Thyroid gland (tissue), 4 donors: Measurements from ENCODE around the gene PITPNC1. TPM values are rescaled to one million over a fixed set of nuclear protein-coding genes. Genes with fewer than 3 reads are reported as not detected.
A peak's percentile ranks its signal among the peaks of the same experiment; 100 is the strongest.
"Not testable (repeated sequence)": the region's sequence is repeated elsewhere in the genome, so short reads cannot be mapped to it uniquely, and the experiment has no call there.

Experiments used
- DNase-seq, 2 donors: peaks; one replicate each; pipeline ENCODE4 v3.0.0-alpha.2; 2019
- H3K27ac ChIP-seq, 3 donors: fragments of 200-600 bp; sonication (generic); 1 replicate in 2 of 3; 2 replicates in 1 of 3; pipeline ENCODE4 v1.5.1; 2016 to 2019; ENCODE audit warnings: mild to moderate bottlenecking in 1 of 3, moderate library complexity in 1 of 3
- H3K27me3 ChIP-seq: fragments of 200-600 bp; sonication (generic); one replicate; pipeline ENCODE4 v1.5.1; 2019
- H3K36me3 ChIP-seq, 2 donors: fragments of 200-600 bp; sonication (generic); one replicate each; pipeline ENCODE4 v1.5.1; 2016 to 2019
- H3K4me1 ChIP-seq, 2 donors: fragments of 200-600 bp; sonication (generic); one replicate each; pipeline ENCODE4 v1.5.1; 2017 to 2019
- H3K4me3 ChIP-seq, 3 donors: fragments of 200-600 bp; sonication (generic); replicated peaks in 1 of 3; 1 replicate in 2 of 3; 2 replicates in 1 of 3; pipeline ENCODE4 v1.5.1; 2016; ENCODE audit warnings: mild to moderate bottlenecking in 1 of 3
- H3K9me3 ChIP-seq: fragments of 200-600 bp; sonication (generic); one replicate; pipeline ENCODE4 v1.5.1; 2017
- POLR2A ChIP-seq, 2 donors: fragments of 450-650 bp; IDR thresholded peaks; one replicate each; pipeline ENCODE4 v1.6.1; 2017; ENCODE audit warnings: antibody characterized with exemption in 2 of 2, mild to moderate bottlenecking in 2 of 2, moderate library complexity in 1 of 2
- WGBS, 2 donors: methylation state at CpG; one replicate each; pipeline ENCODE4 v1.1.5; 2017; 5-methylcytosine and 5-hydroxymethylcytosine counted together
- intact Hi-C: fragments of 100-400 bp; cut with DNase I; formaldehyde crosslinking; loops from one replicate; pipeline ENCODE4 v1.15.1; 2023
- total RNA-seq, 4 donors: library from RNA; depleted of rRNA; stranded (reverse); fragments of >200 nt; gene quantifications; one replicate each; pipeline ENCODE4 v1.2.3, GENCODE V29; 2016
- TF ChIP-seq, protein P1 (sequence below), 6 experiments: fragments of 200-600 bp in 3 of 6; fragments of 450-650 bp in 3 of 6; sonication (generic) in 3 of 6; IDR thresholded peaks; one replicate each; pipeline ENCODE4 v1.5.1; 2016 to 2019; ENCODE audit warnings: antibody characterized with exemption in 6 of 6, mild to moderate bottlenecking in 2 of 6, inconsistent platforms in 1 of 6, moderate library complexity in 1 of 6

The PITPNC1 gene
- total RNA-seq, 4 donors from 2014 or later: 3.6 to 14.2 (median 7.3) TPM

DNA sequence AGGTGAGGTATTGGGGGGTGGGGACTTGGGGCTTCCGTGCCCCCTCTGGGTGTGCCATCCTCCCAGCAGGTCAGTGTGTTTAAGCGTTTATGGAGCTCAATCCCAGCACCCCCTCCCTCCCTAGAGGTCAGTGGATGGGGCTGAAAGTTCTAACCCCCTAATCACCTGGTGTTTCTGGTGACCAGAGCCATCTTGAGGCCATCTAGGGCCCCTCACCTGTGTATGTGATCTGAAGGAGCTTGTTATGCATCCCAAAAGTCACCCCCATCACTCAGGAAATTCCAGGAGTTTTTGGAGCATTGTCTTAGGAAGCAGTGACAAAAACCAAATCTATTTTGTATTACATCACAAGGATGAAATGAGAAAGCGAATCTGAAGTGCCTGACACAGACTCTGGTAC is 272.8 kb downstream of the PITPNC1 start:
- 89 to 91% methylated on average over 3 of the region's 3 CpGs for WGBS, 2 donors
- Histone ChIP-seq H3K4me3 (no peak overlapping the region), H3K27ac (peak overlapping the region in 2 of 3 donors; percentile 67 to 70), H3K4me1 (peaks cover 20 to 42% of the 10 kb centered on the region in 2 donors), H3K36me3 (no peaks in the 10 kb centered on the region), H3K27me3 (no peaks in the 10 kb centered on the region), H3K9me3 (no peaks in the 10 kb centered on the region)
- intact Hi-C loops: no loop called here
- DNase-seq: no peak
- no peak for TF ChIP-seq POLR2A (IDR thresholded peaks at IDR 0.05)
- TF ChIP-seq, protein P1, sequence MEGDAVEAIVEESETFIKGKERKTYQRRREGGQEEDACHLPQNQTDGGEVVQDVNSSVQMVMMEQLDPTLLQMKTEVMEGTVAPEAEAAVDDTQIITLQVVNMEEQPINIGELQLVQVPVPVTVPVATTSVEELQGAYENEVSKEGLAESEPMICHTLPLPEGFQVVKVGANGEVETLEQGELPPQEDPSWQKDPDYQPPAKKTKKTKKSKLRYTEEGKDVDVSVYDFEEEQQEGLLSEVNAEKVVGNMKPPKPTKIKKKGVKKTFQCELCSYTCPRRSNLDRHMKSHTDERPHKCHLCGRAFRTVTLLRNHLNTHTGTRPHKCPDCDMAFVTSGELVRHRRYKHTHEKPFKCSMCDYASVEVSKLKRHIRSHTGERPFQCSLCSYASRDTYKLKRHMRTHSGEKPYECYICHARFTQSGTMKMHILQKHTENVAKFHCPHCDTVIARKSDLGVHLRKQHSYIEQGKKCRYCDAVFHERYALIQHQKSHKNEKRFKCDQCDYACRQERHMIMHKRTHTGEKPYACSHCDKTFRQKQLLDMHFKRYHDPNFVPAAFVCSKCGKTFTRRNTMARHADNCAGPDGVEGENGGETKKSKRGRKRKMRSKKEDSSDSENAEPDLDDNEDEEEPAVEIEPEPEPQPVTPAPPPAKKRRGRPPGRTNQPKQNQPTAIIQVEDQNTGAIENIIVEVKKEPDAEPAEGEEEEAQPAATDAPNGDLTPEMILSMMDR (IDR thresholded peaks at IDR 0.05): no peak

DNA sequence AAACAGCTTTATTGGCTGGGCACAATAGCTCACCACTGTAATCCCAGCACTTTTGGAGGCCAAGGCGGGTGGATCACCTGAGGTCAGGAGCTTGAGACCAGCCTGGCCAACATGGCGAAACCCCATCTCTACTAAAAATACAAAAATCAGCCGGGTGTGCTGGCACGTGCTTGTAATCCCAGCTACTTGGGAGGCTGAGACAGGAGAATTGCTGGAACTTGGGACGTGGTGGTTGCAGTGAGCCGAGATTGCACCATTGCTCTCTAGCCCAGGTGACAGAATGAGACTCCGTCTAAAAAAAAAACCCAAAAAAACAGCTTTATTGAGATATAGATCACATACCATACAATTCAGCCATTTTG is 274.1 kb downstream of the PITPNC1 start:
- H3K4me3 ChIP-seq, intact Hi-C loops, H3K27me3 ChIP-seq, H3K36me3 ChIP-seq, H3K9me3 ChIP-seq: not testable (repeated sequence)
- H3K27ac ChIP-seq: peak overlapping the region; percentile 2 to 70 (median 67)
- 47 to 56% methylated on average over 7 of the region's 7 CpGs for WGBS, 2 donors
- DNase-seq: peak; percentile 30 to 47
- peaks cover 20 to 42% of the 10 kb centered on the region in 2 donors for H3K4me1 ChIP-seq

DNA sequence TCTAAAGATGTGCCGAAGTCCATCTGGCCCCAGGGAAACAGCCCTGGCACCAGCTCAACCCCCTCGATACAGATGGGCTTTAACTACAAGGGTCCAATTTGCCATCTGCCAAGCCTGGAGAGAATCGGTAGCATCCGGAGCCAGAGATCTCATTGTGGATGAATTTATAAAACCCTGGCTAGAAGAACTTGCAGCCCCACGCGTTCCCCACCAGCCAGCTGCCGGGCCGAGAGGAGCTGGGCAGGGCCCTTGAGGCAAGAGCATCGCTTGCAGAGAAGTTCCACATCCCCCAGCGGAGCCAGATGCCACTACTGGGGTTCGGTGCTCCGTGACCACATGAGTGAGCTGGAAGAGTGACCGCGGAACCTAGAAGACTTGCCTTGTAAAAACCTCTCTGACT is 275.4 kb downstream of the PITPNC1 start:
- H3K9me3 ChIP-seq: no peaks in the 10 kb centered on the region
- no peak for DNase-seq
- intact Hi-C loops: no loop called here
- H3K36me3 ChIP-seq: no peaks in the 10 kb centered on the region
- TF ChIP-seq POLR2A (IDR thresholded peaks at IDR 0.05): no peak
- TF ChIP-seq, protein P1 (IDR thresholded peaks at IDR 0.05): no peak
- H3K4me3 ChIP-seq: no peak overlapping the region
- WGBS, 2 donors: 97 to 100% methylated on average over 8 to 9 of the region's 14 CpGs
- no peak overlapping the region for H3K27ac ChIP-seq
- peaks cover 20 to 36% of the 10 kb centered on the region in 2 donors for H3K4me1 ChIP-seq
- no peaks in the 10 kb centered on the region for H3K27me3 ChIP-seq

DNA sequence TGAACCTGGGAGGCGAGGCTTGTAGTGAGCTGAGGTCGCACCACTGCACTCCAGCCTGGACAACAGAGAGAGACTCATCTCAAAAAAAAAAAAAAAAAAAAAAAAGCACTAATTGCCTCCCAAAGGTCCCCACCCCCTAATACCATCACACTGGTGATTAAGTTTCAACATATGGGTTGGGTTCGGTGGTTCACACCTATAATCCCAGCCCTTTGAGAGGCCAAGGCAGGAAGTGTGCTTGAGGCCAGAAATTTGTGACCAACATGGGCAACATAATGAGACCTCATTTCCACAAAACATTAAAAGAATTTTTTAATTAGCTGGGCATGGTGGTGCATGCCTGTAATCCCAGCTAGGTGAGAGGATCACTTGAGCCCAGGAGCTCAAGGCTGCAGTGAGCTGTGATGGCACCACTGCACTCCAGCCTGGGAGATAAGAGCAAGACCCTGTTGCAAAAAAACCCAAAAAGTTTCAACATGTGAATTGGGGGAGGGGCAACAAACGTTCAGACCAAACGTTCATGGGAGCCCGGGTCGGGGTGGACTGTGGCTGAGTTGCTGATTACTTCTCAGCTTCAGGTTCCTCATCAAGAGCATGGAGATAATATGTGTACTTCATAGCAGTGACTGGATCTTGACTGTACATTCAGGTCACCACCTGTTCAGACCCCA is 278.5 kb downstream of the PITPNC1 start:
- Histone ChIP-seq H3K36me3 (no peaks in the 10 kb centered on the region), H3K4me1 (peaks cover 7 to 11% of the 10 kb centered on the region in 2 donors), H3K9me3 (no peaks in the 10 kb centered on the region), H3K27me3 (no peaks in the 10 kb centered on the region), H3K27ac (no peak overlapping the region), H3K4me3 (no peak overlapping the region)
- intact Hi-C loops: no loop called here
- 91 to 94% methylated on average over 7 of the region's 7 CpGs for WGBS, 2 donors
- no peak for DNase-seq
- TF ChIP-seq, protein P1 (IDR thresholded peaks at IDR 0.05): no peak
- no peak for TF ChIP-seq POLR2A (IDR thresholded peaks at IDR 0.05)

DNA sequence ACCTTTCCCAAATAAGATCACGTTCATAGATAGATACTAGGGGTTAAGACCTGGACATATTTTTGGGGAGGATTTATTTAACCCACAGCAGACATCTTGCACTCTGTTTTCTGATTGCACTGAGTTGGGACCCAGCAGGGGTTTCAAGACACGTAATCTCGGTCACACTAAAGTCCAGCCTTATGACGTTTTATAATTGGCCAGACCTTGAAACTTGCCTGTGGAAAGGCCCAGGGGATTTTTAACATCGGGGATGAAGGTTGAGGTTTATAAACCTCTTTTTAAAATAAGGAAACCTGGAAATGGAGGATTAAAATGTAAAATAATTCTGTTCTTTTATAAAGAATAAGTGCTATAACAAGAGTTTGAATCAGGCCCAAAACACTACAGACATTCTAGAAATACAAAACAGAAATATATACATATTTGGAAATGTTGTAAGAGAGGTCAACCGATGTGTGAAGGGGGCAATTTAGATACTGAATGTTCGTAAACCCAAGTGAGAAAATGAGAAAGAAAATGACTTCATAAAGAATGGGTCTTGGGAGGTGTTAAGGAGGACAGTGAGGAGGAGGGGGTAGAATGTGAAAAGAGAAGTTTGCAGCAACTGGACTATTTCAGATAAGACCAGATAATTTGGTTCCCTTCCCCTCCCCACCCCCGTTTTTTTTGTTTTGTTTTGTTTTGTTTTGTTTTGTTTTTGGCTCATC is 279.6 kb downstream of the PITPNC1 start:
- TF ChIP-seq, protein P1 (IDR thresholded peaks at IDR 0.05): no peak
- TF ChIP-seq POLR2A (IDR thresholded peaks at IDR 0.05): no peak
- intact Hi-C loops: no loop called here
- no peaks in the 10 kb centered on the region for H3K36me3 ChIP-seq
- WGBS, 2 donors: 87 to 91% methylated on average over 8 of the region's 8 CpGs
- H3K9me3 ChIP-seq: no peaks in the 10 kb centered on the region
- H3K27ac ChIP-seq: no peak overlapping the region
- no peak for DNase-seq
- H3K4me1 ChIP-seq: peaks cover 0 to under 1% of the 10 kb centered on the region in 2 donors
- no peaks in the 10 kb centered on the region for H3K27me3 ChIP-seq
- no peak overlapping the region for H3K4me3 ChIP-seq
